NCI-H69 (cell line): Measurements from ENCODE around the gene ZBTB7C.
A peak's percentile ranks its signal among the peaks of the same experiment; 100 is the strongest.

ENCODE experiments used
- DNase-seq: peaks from one replicate; lab custom pipeline; 2025; lab: John Stamatoyannopoulos, UW

Gene ZBTB7C

GRCh38 chr18:48022021-48022420, 387.2 kb downstream of the ZBTB7C start:
- no peak for DNase-seq

- no peak for DNase-seq
Observed at GRCh38 chr18:48021273-48021914, 387.8 kb downstream of the ZBTB7C start.

- peak; percentile 52 for DNase-seq
Observed at GRCh38 chr18:48020337-48021250, 388.6 kb downstream of the ZBTB7C start.

GRCh38 chr18:48019557-48020325, 389.4 kb downstream of the ZBTB7C start:
- DNase-seq: peak; percentile 91

GRCh38 chr18:48018851-48019250, 390.3 kb downstream of the ZBTB7C start:
- DNase-seq: peak; percentile 91

GRCh38 chr18:48017635-48018034, 391.5 kb downstream of the ZBTB7C start:
- DNase-seq: no peak

- DNase-seq: no peak
Observed at GRCh38 chr18:48013162-48013561, 396.0 kb downstream of the ZBTB7C start.

GRCh38 chr18:48011926-48012465, 397.2 kb downstream of the ZBTB7C start:
- DNase-seq: peak; percentile 72

- DNase-seq: no peak
Observed at GRCh38 chr18:48010264-48010663, 398.9 kb downstream of the ZBTB7C start.

- DNase-seq: peak; percentile 49
Observed at GRCh38 chr18:48009116-48009745, 400.0 kb downstream of the ZBTB7C start.

- DNase-seq: peak; percentile 99
Observed at GRCh38 chr18:48007955-48008701, 401.1 kb downstream of the ZBTB7C start.

- no peak for DNase-seq
Observed at GRCh38 chr18:48007381-48007780, 401.8 kb downstream of the ZBTB7C start.

GRCh38 chr18:48006415-48007175, 402.6 kb downstream of the ZBTB7C start:
- peak; percentile 33 for DNase-seq

- peak; percentile 53 for DNase-seq
Observed at GRCh38 chr18:48004577-48004976, 404.6 kb downstream of the ZBTB7C start.

GRCh38 chr18:48003426-48004349, 405.5 kb downstream of the ZBTB7C start:
- peak; percentile 87 for DNase-seq

GRCh38 chr18:48002933-48003365, 406.2 kb downstream of the ZBTB7C start:
- DNase-seq: peak; percentile 95

GRCh38 chr18:48000701-48001100, 408.5 kb downstream of the ZBTB7C start:
- no peak for DNase-seq

- DNase-seq: no peak
Observed at GRCh38 chr18:47999801-48000248, 409.4 kb downstream of the ZBTB7C start.

- DNase-seq: peak; percentile 71
Observed at GRCh38 chr18:47997338-47997780, 411.8 kb downstream of the ZBTB7C start.
